GM19025 (cell line): ENCODE data around the gene PSPH.
"Not testable (repeated sequence)": the region's sequence is repeated elsewhere in the genome, so short reads cannot be mapped to it uniquely, and the experiment has no call there.

ENCODE experiments used
- ATAC-seq: cut with Tn5 transposase; IDR thresholded peaks from one replicate; pipeline ENCODE4 v1.9.1; 2021; ENCODE audit warnings: mild to moderate bottlenecking, low read depth, moderate library complexity; ENCODE audit not compliant: unreplicated experiment

The PSPH gene

DNA sequence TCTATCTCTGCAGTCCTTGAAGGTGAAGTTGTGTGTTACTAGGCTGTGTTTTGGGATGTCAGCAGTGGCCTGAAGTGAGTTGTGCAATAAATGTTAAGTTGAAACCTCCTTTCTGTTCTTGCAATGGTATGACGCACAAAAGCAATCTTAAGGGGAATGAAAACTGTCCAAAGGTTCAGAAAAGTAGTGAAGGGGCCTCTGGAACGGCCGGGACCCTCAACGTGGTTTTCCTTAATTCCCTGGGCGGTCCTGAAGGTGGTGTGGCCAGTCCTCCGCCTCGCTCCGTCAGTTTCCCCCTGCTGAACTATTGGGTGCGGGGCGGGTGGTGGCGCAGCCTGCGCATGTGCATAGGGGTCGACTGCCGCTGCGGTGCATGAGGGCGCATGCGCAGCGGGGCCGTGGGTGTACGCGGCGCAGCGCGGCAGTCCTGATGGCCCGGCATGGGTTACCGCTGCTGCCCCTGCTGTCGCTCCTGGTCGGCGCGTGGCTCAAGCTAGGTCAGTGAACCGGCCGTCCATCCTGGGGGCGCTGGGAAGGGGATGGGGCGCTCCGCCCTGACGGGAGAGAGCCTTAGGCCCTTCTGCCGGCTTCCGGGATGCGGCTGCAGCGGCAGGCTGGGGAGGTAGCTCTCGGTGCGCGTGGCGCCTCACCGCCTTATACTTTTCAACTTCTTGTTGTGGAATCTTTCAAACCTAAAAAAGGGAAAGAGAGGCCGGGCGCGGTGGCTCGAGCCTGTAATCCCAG lies 12.8 kb upstream of the PSPH start, which contains the start of gene SUMF2:
SUMF2 (plus strand) TSS at position 405 of the 744 bp plus-strand sequence; CDS start at position 431, 26 bp downstream.
- peak; percentile 86 for ATAC-seq

DNA sequence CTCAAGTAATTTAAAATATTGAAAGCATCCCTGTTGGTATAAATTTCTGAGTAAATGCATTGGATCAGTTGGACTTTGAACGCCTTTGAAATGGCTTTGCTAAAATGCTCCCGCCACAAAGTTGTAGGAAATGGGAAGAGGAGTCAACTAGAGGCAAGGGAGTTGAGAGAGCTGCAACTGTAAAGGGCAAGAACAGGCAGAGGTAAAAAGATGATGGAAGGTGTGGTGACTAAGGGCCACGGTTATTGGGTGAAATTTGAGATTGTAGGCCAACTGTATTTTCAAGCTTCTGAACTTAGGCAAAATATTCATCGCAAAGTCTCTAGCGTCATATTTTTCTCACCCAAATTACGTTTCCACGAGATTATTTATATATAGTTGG lies 12.2 kb upstream of the PSPH start:
- no peak for ATAC-seq

DNA sequence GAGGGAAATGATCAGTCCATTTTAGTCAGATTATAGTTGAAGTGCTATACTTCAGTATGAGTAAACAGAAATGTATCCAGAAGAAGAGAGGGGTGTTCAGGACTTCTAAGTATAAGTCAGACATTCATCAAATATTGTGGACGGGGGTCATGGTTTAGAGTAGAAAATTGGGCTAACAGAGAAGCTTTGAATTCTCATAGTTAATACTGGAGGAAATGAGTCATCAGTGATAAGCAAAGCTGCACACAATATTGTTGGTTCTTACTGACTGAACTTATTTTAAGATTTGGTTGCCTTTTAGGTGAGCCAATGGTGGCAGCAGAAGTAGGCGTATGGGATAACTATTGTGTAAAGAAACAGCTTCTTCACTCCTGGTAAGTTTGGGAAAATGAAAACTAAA lies 11.1 kb upstream of the PSPH start:
- ATAC-seq, result no peak

DNA sequence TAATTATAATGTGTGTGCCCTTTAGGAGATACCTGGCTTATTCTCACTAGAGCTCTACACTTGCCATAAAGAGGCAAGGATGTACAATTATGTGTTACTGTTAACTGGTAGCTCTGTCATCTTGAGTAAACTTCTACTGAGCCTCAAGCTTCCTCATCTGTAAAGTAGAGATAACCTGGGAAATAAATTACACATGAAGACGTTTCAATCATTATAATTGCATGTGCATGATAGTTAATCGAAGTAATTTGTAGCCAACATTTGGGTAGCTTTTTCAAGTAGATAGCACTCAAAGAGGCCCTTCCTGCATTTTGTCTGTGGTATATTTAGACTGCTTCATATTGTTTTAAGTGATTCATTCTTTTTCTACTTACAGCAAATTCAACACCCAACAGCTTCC lies 2.7 kb upstream of the PSPH start:
- no peak for ATAC-seq

DNA sequence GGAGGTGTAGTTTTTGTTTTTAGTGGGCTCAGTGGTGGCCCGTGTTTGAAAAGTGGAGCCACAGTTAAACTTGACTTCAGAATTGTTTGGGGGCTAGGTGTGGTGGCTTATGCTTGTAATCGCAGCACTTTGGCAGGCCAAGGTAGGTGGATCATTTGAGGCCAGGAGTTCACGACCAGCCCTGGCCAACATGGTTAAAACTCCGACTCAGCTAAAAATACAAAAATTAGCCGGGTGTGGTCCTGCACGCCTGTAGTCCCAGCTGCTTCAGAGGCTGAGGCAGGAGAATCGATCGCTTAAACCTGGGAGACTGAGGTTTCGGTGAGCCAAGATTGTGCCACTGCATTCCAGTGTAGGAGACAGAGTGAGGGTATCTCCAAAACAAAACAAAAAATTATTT lies 2.1 kb upstream of the PSPH start:
- no peak for ATAC-seq

DNA sequence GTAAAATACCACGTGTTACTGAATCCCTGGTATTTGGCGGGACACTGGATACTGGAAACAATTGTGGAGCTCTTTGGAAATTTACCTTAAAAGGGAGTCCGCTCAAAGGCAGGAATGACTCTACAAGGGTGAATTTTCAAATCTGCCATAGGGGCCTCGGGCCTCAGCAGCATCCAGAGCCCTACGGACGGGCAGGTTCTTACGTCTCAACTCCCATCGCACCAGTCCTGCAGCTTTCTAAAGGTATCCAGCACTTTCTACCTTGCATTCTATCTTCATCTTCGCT lies 248 bp downstream of the PSPH start:
- no peak for ATAC-seq

DNA sequence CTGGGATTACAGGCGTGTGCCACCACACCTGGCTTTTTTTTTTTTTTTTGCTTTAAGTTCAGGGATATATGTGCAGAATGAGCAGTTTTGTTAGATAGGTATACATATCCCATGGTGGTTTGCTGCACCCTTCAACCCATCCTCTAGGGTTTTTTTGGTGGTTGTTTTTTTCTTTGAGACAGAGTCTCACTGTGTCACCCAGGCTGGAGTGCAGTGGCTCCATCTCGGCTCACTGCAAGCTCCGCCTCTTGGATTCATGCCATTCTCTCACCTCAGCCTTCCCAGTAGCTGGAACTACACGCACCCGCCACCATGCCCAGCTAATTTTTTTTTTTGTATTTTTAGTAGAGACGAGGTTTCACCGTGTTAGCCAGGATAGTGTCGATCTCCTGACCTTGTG lies 2.5 kb downstream of the PSPH start:
- ATAC-seq, result not testable (repeated sequence)

DNA sequence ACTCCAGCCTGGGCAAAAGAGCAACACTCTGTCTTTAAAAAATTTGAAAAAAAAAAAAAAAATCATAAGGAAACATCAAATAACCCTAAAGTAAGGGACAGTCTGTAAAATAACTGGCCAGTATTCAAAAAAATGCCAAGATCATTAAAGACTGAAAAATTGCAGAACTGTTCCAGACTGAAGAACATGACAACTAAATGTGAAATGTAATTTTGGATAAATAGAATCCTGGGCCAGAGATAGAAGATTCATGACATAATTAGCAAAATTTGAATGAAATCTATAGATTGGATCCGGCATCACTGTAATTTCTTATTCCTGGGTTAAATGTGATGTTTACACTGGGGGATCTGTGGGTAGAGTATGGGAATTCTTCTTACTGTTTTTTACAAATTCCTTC lies 3.0 kb downstream of the PSPH start:
- ATAC-seq, result no peak

DNA sequence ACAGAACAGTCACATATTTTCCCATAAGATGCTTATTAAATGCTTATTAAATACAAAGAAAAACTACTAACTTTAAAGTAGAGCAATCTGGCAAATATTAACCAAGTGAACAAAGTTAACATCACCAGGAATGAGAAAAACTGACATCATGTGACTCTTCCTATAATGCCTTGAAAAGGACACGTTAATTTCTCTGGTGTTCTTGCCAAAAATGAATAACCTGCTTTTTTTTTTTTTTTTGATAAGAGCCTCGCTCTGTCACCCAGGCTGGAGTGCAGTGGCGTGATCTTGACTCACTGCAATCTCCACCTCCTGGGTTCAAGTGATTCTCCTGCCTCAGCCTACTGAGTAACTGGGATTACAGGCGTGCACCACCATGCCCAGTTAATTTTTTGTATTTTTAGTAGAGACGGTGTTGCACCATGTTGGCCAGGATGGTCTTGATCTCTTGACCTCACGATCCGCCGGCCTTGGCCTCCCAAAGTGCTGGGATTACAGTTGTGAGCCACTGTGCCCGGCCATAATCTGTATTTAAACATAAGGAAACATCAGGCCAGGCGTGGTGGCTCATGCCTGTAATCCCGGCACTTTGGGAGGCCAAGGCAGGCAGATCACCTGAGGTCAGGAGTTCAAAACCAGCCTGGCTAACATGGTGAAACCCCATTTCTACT lies 3.7 kb downstream of the PSPH start:
- ATAC-seq, result not testable (repeated sequence)

DNA sequence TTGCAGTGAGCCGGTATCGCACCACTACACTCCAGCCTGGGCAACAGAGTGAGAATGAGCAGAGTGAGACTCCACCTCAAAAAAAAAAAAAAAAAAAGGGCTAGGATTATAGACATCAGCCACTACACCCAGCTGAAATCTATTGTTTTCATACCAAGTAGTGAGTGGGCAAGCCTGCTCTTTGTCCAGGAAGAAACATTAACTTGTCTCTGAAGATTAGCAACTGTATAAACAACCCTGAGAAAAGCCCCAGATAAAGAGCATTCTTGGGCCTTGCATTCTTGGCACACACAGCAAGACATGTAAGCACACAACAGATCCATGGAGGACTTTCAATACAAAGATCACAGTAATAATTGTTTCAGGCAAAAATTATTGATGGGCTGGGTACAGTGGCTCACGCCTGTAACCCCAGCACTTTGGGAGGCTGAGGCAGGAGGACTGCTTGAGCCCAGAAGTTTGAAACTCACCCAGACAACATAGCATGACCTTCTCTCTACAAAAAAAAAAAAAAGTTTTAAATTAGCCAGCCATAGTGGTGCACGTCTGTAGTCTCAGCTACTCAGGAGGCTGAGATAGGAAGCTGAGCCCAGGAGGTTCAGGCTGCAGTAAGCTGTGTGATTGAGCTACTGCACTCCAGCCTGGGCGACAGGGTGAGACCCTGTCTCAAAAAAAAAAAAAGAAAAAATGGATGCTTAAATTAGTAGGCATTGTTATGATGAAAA lies 4.4 kb downstream of the PSPH start:
- no peak for ATAC-seq

DNA sequence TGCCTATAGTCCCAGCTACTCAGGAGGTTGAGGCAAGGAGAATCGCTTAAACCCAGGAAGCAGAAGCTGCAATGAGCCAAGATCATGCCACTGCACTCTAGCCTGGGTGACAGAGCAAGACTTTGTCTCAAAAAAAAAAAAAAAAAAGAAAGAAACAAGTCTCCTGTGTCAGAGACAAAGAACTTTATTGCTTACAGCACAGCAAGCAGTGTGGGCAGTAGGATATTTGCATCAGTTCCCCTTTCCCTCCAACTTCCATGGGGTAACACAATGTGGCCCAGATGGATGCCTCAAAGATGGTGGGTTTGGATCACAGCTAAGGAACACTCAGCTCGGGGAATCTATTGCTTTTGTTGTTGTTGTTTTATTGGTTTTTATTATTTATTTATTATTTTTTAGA lies 5.5 kb downstream of the PSPH start:
- ATAC-seq, result not testable (repeated sequence)

DNA sequence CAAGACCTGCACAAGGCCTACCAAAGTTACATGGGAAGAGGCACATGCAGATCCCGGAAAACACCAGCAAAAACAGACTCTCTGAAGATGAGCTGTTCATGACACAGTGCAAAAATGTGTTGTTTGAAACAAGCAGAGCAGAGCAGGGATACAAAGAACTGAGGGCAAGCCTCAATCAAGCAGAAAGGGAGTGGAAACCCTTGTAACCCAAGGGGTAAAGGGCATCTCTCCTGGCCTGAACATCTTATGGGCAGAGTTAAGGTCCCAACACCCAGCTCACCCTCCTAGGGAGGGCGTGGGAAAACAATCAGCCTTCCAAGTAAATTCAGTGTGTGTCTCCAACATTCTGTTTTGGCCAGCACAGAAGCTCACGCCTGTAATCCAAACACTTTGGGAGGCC lies 10.5 kb downstream of the PSPH start:
- no peak for ATAC-seq

DNA sequence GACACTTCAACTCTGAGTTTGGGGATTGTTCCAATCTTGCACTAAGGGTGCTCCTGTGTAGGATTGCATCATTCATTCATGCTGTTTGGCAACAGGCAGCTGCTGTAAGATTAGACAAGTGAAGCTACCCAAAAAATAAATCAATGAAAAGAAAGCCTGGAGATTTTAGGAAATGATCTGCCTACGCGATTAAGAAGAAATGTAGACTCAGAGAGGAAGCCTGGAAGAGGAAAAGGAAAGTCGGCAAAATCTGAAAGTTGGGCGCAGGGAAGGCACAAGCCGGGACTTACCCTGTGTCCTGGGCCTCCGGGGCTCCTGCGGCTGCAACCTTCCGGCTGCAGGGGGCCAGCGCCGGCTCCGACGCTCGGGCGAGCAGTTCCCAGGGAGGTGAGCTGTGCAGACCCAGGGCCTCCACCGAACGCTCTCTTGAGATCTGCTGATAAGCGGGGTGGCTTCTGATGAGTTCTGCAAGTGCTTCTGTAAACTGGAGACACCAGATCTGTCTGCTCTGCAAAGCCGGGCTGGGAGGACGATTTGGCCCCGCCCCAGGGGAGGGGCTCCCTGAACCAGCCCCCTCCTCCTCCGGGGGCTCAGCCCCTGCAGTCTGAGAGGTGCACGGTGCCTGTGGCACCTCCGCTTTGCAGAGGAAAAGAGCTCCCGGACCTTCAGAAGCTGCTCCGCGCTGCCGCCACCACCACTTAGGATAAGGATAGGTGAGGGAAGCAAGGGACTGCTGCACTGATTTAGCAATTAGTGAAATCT lies 17.4 kb downstream of the PSPH start:
- ATAC-seq, result peak; percentile 96

DNA sequence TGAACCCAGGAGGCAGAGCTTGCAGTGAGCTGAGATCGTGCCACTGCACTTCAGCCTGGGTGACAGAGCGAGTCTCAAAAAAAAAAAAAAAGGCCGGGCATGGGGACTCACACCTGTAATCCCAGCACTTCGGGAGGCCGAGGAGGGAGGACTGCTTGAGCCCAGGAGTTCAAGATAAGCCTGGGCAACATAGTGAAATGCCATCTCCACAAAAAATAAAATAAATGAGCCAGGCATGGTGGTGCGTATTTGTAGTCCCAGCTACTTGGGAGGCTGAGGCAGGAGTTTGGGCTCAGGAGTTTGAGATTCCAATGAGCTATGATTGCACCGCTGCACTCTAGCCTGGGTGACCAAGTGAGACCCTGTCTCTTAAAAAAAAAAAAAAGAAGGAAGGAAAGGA lies 18.7 kb downstream of the PSPH start:
- not testable (repeated sequence) for ATAC-seq

DNA sequence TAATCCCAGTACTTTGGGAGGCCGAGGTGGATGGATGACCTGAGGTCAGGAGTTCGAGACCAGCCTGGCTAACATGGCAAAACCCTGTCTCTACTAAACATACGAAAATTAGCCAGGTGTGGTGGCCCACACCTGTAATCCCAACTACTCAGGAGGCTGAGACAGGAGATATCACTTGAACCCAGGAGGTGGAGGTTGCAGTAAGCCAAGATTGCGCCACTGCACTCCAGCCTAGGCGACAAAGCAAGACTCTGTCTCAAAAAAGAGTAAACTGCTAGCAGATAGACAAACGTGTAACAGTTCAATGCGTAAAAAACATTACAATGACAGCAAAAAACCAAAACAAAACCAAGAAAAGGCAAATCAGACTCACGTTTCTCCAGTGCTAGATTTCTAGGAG lies 19.7 kb downstream of the PSPH start:
- ATAC-seq, result not testable (repeated sequence)

DNA sequence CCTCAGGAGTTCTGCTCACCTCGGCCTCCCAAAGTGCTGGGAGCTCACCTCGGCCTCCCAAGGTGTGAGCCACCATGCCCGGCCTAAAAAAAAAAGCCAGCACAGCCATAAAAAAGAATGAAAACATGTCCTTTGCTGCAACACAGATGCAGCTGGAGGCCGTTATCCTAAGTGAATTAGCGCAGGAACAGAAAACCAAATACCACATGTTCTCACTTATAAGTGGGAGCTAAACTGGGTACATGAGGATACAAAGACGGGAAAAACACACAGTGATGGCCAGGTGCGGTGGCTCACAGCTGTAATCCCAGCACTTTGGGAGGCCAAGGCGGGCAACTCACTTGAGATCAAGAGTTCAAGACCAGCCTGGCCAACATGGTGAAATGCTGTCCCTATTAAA lies 20.9 kb downstream of the PSPH start:
- ATAC-seq, result no peak

DNA sequence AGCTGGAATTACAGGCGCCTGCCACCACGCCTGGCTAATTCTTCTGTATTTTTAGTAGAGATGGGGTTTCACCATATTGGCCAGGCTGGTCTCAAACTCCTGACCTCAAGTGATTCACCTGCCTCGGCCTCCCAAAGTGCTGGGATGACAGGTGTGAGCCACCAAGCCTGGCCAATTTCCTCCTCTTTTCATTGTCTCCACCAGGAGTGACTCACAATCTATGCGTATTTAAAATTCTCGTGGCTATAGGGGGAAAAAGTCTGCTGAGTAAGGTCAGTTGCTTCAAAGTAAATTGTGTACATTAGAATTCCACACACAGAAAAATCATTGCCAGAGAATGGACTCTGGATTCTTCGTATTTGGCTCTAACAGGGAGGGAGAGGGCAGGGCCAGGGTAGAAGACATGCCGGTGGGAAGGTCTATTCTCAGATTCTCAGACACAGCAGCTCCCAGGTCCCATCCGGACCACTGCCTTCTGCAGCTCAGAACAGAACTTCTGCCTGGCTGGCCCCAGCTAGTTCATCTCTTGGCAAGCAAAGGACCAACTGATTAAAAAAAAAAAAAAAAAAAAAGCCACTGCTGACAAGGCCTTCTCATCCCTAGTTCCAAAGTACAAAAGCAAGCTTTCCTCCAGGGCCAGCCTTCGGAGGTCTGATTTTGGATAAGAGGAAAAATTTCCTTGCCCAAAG lies 22.2 kb downstream of the PSPH start:
- ATAC-seq, result no peak

DNA sequence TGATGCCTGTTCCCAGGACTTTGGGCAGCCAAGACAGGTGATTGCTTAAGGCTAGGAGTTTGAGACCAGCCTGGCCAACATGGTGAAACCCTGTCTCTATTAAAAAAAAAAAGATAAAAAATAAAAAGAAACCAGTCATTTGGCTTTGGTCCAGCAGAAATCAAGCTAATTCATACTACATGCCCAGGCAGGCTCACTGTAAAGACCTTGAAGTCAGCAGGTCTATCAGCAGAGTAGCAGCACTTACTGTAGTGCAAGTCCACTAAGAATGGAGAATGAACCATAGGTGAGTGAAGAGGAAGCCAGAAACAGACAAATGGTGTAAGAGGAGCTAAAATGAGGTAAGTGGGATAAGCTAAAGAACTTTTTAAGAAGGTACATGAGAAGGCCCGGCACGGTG lies 24.7 kb downstream of the PSPH start:
- ATAC-seq, result no peak

DNA sequence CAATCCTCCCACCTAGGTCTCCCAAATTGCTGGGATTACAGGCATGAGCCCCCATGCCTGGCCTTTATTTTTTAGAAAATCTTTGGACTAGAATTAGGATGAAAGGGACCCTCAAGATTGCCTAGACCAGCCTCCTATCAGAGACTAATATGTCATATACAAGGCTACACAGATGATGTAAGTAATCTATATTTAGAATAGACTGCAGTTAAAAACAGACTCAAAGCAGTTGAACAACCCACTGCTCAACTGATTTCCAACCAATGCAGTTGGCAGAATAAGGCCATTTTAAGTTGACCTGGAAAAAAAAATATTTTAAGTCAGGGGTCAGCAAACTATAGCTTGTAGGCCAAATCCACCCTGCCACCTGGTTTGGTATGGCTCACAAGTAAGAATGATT lies 27.7 kb downstream of the PSPH start:
- no peak for ATAC-seq

DNA sequence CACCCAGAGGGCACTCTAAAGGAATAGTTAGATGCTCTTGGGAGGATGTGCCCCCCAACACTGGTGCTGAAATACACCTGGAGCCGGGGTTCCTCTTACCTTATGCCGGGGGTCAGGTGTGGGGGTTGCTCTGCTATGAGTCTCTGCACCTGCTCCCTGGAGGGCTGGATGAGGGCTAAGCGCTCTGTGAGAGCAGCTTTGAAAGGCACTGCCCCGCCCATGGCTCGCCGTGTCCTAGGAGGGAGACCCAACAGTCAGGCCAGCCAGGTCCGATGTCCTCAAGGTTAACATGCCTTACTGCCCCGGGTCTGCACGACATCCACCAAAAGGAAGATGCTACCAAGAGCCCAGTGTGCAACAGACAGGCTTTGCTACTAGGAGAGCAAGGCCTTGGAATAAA lies 31.7 kb downstream of the PSPH start:
- no peak for ATAC-seq
